DND-41 (cell line): ENCODE results near the gene ADNP.

Experiments used
- ATAC-seq: fragments of 200-7000 bp; cut with Tn5 transposase; 3 replicates; pipeline ENCODE4 v1.9.1; 2021; ENCODE audit warnings: low read depth; ENCODE audit not compliant: insufficient read depth
- DNase-seq: peaks from one replicate; pipeline ENCODE4 v3.0.0-alpha.2; 2020
- H2AFZ ChIP-seq: 2 replicates; pipeline ENCODE4 v1.6.0; 2012; ENCODE audit warnings: low read depth, low read length
- H3K27ac ChIP-seq: 2 replicates; pipeline ENCODE4 v1.5.1; 2012; ENCODE audit warnings: low read length, inconsistent platforms
- H3K27me3 ChIP-seq: fragments of 200-600 bp; sonication (generic); 2 replicates; pipeline ENCODE4 v1.6.0; 2012; ENCODE audit warnings: low read length, mild to moderate bottlenecking, inconsistent platforms; ENCODE audit not compliant: insufficient read depth, poor library complexity
- H3K36me3 ChIP-seq: 2 replicates; pipeline ENCODE4 v1.5.1; 2012; ENCODE audit warnings: low read length, inconsistent platforms; ENCODE audit not compliant: insufficient read depth
- H3K4me1 ChIP-seq: 2 replicates; pipeline ENCODE4 v1.5.1; 2012; ENCODE audit warnings: mild to moderate bottlenecking, low read length; ENCODE audit not compliant: insufficient read depth
- H3K4me2 ChIP-seq: 2 replicates; pipeline ENCODE4 v1.6.0; 2012; ENCODE audit warnings: mild to moderate bottlenecking, moderate library complexity, low read length, inconsistent platforms; ENCODE audit not compliant: insufficient read depth
- H3K4me3 ChIP-seq, 2 experiments: fragments of 200-600 bp in 1 of 2; shearing (Covaris generic) in 1 of 2; 2 replicates each; pipeline ENCODE4 v1.5.1; 2012 to 2016; ENCODE audit warnings: inconsistent platforms in 2 of 2, low read length in 2 of 2, mild to moderate bottlenecking in 2 of 2, low read depth in 1 of 2, moderate library complexity in 1 of 2
- H3K79me2 ChIP-seq: 2 replicates; pipeline ENCODE4 v1.6.0; 2012; ENCODE audit warnings: low read length, inconsistent platforms; ENCODE audit not compliant: insufficient read depth
- H3K9ac ChIP-seq: 2 replicates; pipeline ENCODE4 v1.6.0; 2012; ENCODE audit warnings: low read depth, mild to moderate bottlenecking, inconsistent platforms, low read length, moderate library complexity
- H3K9me3 ChIP-seq: 2 replicates; pipeline ENCODE4 v1.5.1; 2012; ENCODE audit warnings: low read length, moderate library complexity, mild to moderate bottlenecking, inconsistent platforms; ENCODE audit not compliant: insufficient read depth, severe bottlenecking
- H4K20me1 ChIP-seq: 2 replicates; pipeline ENCODE4 v1.6.0; 2012; ENCODE audit warnings: low read length; ENCODE audit not compliant: insufficient read depth
- CTCF ChIP-seq: IDR thresholded peaks from 2 replicates; pipeline ENCODE4 v1.5.1; 2012; ENCODE audit warnings: borderline replicate concordance, low read length, moderate library complexity, mild to moderate bottlenecking; ENCODE audit not compliant: poor library complexity, severe bottlenecking; ENCODE audit errors: extremely low read depth
- EZH2 ChIP-seq: IDR thresholded peaks from 3 replicates; pipeline ENCODE4 v1.6.1; 2012; ENCODE audit warnings: borderline replicate concordance, low read depth, mild to moderate bottlenecking, moderate library complexity, low read length, inconsistent platforms; ENCODE audit not compliant: severe bottlenecking

Gene ADNP

GRCh38 chr20:50844430-50845100 lies 86.7 kb downstream of the ADNP start:
- no peak for TF ChIP-seq CTCF
- TF ChIP-seq EZH2, result no peak
- H3K4me3 ChIP-seq, result no peak overlapping the region
- no peak overlapping the region for H2AFZ ChIP-seq
- H3K36me3 ChIP-seq, result no peaks in the 10 kb centered on the region
- H4K20me1 ChIP-seq, result peaks cover 5% of the 10 kb centered on the region; the same call in 1 of the 2 replicates
- peak; percentile 12 for DNase-seq
- peaks cover 3% of the 10 kb centered on the region for H3K27me3 ChIP-seq
- H3K4me1 ChIP-seq, result no peaks in the 10 kb centered on the region
- ATAC-seq, result peak; percentile 52
- no peak overlapping the region for H3K27ac ChIP-seq
- H3K9ac ChIP-seq, result no peak overlapping the region
- no peaks in the 10 kb centered on the region for H3K79me2 ChIP-seq
- H3K4me2 ChIP-seq, result no peak overlapping the region
- no peaks in the 10 kb centered on the region for H3K9me3 ChIP-seq

- Histone ChIP-seq H3K36me3 (no peaks in the 10 kb centered on the region), H3K27me3 (peaks cover 3% of the 10 kb centered on the region), H4K20me1 (peaks cover 5% of the 10 kb centered on the region; the same call in 1 of the 2 replicates), H3K4me2 (no peak overlapping the region), H3K4me3 (no peak overlapping the region), H3K9ac (no peak overlapping the region), H3K9me3 (no peaks in the 10 kb centered on the region), H3K27ac (no peak overlapping the region), H3K79me2 (no peaks in the 10 kb centered on the region), H2AFZ (no peak overlapping the region), H3K4me1 (no peaks in the 10 kb centered on the region)
- TF ChIP-seq EZH2, result no peak
- no peak for TF ChIP-seq CTCF
- no peak for ATAC-seq
- no peak for DNase-seq
Observed at GRCh38 chr20:50843331-50844276, 87.6 kb downstream of the ADNP start.

- Histone ChIP-seq H4K20me1 (0 out of 2 replicates have a peak, but pooled peaks cover 5% of the 10 kb centered on the region), H3K9ac (no peak overlapping the region), H3K79me2 (no peaks in the 10 kb centered on the region), H3K27me3 (peaks cover 3% of the 10 kb centered on the region), H3K4me3 (no peak overlapping the region), H3K4me1 (no peaks in the 10 kb centered on the region), H3K4me2 (no peak overlapping the region), H2AFZ (no peak overlapping the region), H3K27ac (no peak overlapping the region), H3K36me3 (no peaks in the 10 kb centered on the region), H3K9me3 (no peaks in the 10 kb centered on the region)
- DNase-seq, result no peak
- ATAC-seq, result no peak
- no peak for TF ChIP-seq EZH2
- no peak for TF ChIP-seq CTCF
Observed at GRCh38 chr20:50842821-50843220, 88.4 kb downstream of the ADNP start.
